Inflammatory macrophage treated with lipopolysaccharide for 4 hours (primary cell): Measurements from ENCODE around the gene ZKSCAN1.
"Not testable (repeated sequence)": the region's sequence is repeated elsewhere in the genome, so short reads cannot be mapped to it uniquely, and the experiment has no call there.

Experiments used
- DNase-seq: peaks from one replicate; pipeline ENCODE4 v3.0.0-alpha.2; 2020

The ZKSCAN1 gene

DNA sequence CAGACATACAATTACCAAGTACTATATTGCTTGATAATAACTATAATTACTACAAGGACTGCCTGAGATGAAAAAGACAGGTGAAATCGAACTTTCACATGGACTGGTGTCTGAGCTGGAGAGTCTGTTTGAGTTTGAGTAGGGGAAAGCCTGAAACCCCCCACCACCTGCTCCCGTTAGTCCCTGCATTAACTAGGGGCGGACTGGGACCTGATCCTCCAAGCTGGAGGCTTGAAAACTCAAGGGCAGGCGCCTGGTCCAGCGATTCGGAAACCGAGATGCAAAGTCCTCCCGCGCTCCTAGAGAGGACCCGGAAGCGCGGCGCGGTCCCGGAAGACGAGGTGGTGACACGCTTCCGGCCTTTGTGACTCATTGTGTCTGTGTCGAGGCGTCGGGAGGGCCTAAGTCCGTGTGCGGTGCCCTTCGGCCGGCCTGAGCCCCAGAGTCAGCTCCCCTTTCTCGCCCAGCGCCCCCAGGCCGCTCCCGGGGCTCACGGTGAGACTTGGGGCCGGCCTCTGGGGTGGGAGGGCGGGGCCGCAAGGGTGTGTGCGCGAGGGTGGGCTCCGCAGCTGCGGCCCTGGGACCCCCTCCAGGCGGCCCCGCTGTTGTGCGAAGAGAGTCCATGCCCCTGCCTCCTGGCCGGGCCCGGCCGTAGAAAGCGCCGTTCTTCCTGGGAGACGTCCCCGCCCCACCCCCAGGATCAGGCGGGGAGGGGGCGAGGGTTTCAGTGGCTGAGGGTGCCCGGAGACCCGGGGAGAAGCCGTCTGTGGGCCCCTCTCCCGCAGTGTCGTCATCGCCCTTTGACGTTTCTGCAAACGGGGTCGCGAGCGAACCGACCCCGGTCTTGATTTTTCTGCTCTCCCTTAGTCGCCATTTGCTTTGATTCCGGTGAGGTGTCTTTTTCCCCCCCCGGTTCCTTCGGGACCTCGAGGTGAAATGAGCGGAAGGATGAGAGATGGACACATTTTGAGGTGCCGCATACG lies at the start of gene ZKSCAN1:
TSS of gene ZKSCAN1 (plus strand) at position 365 of the 983 bp plus-strand sequence. CDS start 7,911 bp downstream, outside the sequence.
- DNase-seq: peak; percentile 95

DNA sequence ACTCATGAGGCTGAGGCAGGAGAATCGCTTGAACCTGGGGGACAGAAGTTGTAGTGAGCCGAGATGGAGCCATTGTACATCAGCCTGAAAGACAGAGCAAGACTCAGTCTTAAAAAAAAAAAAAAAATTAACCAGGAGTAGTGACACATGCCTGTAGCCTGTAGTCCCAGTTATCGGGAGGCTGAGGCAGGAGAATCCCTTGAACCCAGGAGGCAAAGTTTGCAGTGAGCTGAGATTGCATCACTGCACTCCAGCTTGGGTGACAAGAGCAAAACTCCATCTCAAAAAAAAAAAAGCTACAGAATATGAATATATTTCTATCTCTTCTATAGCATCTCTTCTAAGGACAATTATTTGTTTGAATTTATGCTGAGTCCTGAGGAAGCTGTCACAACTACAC lies 46.1 kb upstream of the ZKSCAN1 start:
- no peak for DNase-seq

DNA sequence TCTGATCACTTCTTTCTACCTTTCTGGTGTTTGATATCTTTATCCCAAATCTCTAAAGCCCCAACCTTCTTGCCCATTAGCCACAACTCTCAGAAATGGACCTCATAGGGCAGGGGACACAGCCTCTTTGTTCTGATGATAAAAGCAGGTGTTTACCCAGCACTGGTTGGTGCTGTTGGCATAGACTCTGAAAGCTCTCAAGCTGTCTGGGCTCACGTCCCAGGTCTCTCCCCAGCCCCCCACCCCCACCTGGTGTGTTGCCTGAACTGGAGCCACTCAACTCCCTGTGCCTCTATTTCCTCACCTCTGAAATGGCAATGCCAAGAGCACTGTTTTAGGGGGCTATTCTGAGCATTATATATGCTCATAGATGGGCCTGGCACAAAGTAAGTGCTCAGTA lies 45.6 kb upstream of the ZKSCAN1 start:
- not testable (repeated sequence) for DNase-seq

DNA sequence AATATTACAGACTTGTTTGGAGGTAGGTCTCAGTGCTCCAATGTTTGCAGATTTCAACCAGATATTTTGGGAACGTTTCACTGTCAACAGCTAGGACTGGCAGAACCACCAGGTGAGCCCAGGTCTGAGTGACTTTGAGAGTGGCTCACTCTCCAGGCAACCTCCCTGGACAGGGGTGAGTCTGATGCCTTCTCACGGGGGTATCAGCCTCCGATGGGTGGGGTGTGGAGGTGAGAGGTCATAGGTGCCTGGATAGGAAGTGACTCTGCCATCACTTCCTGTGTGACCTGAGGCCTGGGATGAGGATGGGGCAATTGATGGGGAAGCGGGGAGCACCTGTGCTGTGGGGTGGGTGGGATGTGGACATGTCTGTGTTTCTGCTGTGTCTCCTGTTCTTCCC lies 44.2 kb upstream of the ZKSCAN1 start:
- DNase-seq: no peak

DNA sequence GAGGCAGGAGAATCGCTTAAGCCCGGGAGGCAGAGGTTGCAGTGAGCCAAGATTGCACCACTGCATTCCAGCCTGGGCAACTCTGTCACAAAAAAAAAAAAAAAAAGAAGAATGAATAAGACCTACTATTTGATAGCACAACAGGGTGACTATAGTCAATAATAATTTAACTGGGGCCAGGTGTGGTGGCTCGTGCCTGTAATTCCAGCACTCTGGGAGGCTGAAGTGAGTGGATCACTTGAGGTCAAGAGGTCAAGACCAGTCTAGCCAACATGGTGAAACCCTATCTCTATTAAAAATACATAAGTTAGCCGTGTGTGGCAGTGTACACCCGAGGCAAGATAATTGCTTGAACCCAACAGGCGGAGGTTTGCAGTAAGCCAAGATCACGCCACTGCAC lies 41.6 kb upstream of the ZKSCAN1 start:
- DNase-seq: not testable (repeated sequence)

DNA sequence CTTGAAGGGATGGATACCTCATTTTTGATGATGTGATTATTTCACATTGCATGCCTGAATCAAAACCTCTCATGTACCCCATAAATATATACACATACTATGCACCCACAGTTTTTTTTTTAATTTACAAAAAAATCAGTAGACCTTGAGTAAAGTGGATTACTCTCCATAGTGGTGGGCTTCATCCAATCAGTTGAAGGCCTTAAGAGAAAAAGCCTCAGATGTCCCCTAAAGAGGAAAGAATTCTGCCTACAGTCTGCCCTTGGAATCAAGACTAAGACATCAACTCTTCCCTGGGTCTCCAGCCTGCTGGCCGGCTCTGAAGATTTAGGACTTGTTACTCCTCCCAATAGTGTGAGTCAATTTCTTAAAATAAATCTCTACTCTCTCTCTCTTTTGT lies 40.7 kb upstream of the ZKSCAN1 start:
- DNase-seq: no peak

DNA sequence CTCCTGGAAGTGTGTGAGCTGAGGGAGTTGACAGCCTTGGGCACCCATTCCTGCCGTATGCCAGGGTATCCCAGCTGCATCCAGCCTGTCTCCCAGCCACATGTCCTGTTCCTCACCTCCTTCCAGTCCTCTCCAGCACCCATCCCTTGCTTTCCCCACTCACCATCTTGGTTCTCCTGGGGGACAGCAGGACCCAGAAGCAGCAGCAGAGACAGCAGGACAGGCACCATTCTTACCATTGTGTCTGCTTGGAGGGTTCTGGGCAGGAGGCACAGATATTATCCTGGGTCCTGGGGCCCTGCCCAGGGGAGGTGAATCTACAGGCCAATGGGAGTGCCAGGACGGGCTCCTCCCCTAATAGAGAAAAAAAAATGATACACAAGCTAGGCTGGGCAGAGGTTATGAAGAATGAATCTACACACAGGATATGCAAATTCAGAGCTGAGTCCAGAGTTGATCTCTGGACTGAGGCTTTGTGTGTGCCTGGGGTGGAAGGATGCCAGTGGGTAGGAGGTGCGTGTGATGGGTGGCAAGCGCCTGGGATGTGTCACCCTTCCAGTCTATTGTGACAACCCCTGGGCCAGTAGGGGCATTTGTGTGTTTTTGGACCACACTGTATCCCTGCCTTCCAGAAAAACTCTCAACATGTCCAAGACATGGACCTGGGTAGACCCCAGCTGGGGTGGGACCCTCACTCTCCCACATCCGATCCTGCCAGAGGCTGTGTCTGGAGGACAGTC lies 39.4 kb upstream of the ZKSCAN1 start, which contains the start of gene AZGP1:
TSS of gene AZGP1 (minus strand) at position 250 of the 740 bp plus-strand sequence. CDS start at position 239, 11 bp downstream.
- DNase-seq: no peak

DNA sequence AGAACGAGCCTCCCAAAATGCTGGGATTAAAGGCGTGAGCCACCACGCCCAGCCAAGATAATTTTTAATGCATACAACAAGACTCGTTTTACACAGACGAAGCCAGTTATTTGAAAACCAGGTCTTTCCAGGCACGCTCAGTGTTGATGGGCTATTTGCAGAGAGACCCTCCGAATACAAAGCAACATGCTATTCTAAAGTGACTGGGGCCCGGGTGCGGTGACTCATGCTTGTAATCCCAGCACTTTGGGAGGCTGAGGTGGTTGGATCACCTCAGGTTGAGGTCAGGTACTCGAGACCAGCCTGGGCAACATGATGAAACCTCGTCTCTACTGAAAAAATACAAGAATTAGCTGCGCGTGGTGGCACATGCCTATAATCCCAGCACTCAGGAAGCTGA lies 38.8 kb upstream of the ZKSCAN1 start:
- DNase-seq: no peak

DNA sequence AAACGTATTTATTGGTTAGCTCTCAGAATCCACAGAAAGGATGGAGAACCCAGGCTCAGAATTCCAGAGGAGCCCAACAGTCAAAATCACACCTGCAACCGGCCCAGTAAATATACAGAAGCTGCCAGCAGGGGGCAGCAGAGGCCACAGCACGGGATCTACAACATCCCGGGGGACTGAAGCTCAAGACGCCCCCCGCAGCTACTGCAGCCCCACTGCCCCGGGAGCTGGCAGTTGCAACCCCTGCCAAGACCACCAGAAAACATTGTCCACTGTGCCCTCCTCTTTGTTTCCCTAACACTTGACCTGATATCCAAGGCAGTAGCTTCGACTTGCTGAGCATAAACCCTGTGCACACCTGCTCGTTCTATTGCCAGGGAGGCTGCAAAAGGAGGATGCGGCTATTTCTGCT lies 35.6 kb upstream of the ZKSCAN1 start:
- not testable (repeated sequence) for DNase-seq

DNA sequence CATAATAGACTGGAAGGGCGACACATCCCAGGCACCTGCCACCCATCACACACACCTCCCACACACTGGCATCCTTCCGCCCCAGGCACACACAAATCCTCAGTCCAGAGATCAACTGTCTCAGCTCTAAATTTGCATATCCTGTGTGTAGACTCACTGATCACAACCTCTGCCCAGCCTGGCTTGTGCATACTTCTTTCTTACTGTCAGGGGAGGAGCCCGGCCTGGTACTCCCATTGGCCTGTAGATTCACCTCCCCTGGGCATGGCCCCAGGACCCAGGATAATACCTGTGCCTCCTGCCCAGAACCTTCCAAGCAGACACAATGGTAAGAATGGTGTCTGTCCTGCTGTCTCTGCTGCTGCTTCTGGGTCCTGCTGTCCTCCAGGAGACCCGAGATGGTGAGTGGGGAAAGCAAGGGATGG lies 34.9 kb upstream of the ZKSCAN1 start:
- not testable (repeated sequence) for DNase-seq

DNA sequence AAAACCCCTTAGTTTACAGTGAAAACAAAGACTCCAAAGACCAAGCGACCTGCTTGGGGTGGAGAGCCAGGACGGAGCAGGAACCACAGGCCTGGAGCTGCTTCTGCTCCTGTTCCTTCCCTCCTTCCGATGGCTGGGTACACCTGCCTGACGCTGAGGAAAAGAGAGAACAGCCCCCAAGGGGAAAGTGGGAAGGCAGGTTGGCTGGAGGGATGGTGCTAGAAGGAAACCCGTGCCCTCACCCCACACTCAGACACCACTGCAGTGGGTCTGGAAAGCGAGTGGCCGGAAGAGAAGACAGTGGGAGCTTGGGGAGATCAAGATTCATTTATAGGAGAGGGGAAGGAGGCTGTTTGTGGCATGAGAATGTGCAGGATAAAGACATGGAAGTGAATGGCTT lies 34.3 kb upstream of the ZKSCAN1 start:
- not testable (repeated sequence) for DNase-seq

DNA sequence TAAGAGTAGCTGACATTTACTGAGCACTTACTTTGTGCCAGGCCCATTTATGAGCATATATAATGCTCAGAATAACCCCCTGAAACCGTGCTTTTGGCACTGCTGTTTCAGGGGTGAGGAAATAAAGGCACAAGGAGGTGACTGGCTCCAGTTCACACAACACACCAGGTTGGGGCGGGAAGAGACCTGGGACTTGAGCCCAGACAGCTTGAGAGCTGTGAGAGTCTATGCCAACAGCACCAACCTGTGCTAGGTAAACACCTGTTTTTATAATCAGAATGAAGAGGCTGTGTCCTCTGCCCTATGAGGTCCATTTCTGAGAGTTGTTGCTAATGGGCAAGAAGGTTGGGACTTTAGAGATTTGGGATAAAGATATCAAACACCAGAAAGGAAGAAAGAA lies 30.8 kb upstream of the ZKSCAN1 start:
- no peak for DNase-seq

DNA sequence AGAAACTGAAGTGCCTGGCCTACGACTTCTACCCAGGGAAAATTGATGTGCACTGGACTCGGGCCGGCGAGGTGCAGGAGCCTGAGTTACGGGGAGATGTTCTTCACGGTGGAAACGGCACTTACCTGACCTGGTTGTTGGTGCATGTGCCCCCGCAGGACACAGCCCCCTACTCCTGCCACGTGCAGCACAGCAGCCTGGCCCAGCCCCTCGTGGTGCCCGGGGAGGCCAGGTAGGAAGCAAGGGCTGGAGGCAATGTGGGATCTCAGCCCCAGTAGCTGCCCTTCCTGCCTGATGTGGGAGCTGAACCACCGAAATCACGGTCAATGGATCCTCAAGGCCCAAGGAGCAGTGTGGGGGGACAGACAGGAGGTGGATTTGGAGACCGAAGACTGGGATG lies 28.1 kb upstream of the ZKSCAN1 start:
- not testable (repeated sequence) for DNase-seq

DNA sequence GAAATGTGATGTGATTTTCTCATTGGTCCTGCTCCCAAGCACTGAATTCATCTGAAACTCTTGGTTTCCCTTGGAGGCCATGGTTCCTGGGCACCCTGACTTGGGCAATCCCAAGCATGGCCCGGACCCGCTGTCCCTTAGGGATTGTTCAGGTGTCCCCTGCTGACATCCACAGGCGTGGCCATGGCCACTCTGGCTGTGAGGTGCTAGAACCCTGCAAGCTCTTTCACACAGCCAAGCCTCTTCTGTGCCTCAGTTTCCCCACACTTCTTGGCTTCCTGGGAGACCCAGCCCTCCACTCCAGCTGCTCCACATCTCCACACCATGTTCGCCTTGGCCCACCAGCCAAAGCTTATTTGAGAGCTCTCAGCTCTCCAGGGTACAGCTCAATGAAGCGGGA lies 27.6 kb upstream of the ZKSCAN1 start:
- no peak for DNase-seq

DNA sequence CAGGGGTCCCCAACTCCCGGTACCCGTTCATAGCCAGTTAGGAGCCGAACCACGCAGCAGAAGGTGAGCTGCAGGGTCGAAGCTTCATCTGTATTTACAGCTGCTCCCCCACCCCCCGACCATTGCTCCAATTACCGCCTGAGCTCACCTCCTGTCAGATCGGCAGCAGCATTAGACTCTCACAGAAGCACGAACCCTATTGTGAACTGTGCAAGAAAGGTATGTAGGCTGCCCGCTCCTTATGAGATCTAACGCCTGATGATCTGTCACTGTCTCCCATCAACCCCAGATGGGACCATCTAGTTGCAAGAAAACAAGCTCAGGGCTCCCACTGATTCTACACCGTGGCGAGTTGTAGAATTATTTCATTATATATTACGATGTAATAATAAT lies 24.9 kb upstream of the ZKSCAN1 start:
- DNase-seq: no peak

DNA sequence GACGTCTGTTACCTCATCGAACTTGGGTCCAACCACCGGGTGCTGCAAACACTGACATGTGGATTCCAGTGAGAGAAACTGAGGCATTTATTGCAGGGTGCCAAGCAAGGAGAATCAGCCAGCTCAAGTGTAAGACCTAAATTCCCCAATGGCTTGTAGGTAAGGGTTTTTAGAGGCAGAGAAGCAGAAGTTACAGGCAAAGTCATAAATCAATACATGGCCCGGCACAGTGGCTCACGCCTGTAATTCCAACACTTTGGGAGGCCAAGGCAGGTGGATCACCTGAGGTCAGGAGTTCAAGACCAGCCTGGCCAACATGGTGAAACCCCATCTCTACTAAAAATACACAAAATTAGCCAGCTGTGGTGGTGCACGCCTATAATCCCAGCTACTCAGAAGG lies 23.9 kb upstream of the ZKSCAN1 start:
- DNase-seq: not testable (repeated sequence)

DNA sequence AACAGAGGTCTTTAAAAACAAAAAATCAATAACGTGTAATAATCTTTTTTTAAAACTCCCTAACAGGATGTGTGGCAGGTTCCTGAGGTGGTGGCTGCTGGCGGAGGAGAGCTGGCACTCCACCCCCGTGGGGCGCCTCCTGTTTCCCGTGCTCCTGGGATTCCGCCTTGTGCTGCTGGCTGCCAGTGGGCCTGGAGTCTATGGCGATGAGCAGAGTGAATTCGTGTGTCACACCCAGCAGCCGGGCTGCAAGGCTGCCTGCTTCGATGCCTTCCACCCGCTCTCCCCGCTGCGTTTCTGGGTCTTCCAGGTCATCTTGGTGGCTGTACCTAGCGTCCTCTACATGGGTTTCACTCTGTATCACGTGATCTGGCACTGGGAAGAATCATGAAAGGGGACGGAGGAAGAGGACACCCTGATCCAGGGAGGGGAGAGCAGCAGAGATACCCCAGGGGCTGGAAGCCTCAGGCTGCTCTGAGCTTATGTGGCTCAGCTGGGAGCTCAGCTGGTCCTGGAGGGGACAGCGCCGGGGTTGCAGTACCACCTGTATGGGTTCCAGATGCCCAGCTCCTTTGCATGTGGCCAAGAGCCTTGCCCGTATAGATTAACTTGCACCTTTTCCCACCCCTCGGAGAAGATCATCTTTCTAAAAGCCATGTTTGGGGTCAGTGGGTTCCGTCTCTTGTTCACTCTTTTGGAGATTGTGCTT lies 22.9 kb upstream of the ZKSCAN1 start:
- DNase-seq: no peak

DNA sequence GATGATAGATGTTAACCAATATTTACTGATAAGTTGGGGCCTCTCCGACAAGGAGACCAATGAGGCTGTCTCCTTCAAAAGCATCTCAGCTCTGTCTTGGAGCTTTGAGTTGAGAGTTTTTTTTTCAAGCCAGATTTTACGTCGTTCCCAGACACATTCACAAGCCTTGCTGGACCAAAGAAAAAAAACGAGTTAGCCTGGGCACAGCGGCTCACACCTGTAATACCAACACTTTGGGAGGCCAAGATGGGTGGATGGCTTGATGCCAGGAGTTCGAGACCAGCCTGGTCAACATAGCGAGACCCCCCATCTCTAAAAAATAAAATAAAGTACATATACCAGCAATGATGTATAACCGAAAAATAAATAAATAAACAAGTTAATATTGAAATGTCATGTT lies 20.6 kb upstream of the ZKSCAN1 start:
- DNase-seq: no peak

DNA sequence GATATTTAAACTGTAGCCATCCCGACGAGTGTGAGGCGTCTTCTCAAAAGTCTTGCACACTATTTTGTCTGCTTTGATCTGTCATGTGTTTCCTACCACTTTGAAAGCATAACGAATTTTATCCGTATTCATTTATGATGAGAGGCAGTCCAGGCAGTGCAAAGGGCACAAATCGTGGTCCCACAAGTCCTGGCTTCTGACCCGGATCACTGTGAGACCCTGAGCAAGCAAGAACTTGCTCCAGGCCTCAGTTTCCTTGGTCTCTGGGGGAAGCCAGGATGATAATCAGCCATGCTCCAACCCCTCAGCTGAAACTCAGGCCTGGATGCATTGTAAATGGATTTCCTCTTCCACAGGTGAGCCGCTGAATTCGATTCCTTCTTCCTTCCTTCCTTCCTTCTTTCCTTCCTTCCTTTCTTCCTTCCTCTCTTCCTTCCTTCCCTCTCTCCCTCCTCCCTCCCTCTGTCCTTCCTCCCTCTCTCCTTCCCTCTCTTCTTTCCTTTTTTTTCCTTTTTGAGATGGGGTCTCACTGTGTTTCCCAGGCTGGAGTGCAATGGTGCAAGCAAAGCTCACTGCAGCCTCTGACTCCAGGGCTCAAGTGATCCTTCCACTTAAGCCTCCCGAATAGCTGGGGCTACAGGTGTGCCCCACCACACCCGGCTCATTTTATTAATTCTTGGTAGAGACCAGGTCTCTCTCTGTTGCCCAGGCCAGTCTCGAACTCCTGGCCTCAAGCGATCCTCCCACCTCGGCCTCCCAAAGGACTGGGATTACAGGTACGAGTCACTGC lies 18.4 kb upstream of the ZKSCAN1 start:
- no peak for DNase-seq

DNA sequence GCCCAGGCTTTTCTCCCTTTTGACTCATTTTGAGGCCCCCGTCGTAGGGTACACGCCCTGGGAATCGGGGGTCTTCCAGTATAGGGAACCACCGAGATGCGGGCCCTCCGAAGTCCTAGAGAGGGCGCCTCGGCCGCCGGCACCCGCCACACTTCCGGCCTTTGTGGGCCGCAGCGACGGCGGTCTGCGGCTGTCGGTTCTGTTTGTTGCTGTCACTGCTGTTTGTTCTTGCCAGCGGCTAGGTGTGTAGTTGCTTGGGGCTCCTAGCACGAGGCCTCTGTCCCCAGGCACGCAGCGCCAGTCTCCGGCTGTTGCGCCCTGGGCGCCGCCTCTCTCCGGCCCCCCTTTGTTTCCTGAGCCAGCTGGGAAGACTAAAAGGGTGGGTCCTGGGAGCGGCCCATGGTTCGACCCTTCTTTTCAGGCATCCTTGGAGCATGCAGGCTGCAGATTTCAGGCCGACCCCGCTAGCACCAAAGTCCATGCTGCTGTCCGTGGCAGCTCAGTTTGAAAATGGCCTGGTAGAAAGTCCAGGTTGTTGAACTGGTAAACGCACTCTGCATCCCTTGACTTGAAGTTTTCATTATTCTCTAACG lies 17.8 kb upstream of the ZKSCAN1 start:
- peak; percentile 40 for DNase-seq

DNA sequence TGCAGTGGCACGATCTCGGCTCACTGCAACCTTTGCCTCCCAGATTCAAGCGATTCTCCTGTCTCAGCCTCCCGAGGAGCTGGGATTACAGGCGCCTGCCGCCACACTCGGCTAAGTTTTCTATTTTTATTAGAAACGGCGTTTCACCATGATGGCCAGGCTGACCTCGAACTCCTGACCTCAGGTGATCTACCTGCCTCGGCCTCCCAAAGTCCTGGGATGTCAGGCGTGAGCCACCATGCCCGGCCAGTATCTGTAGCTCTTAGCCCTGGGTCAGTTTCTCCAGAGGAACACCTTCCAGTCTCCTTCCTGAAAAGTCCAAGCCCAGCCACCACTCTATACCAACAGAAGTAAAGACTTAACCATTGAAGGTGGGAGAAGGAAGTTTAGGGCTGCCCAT lies 15.2 kb upstream of the ZKSCAN1 start:
- no peak for DNase-seq
